GM18511 (cell line): ENCODE results near the gene TASL.
A peak's percentile ranks its signal among the peaks of the same experiment; 100 is the strongest.
"Not testable (repeated sequence)": the region's sequence is repeated elsewhere in the genome, so short reads cannot be mapped to it uniquely, and the experiment has no call there.

ENCODE experiments used
- ATAC-seq: cut with Tn5 transposase; IDR thresholded peaks from one replicate; pipeline ENCODE4 v1.9.1; 2021; ENCODE audit warnings: mild to moderate bottlenecking, moderate library complexity; ENCODE audit not compliant: unreplicated experiment

The TASL gene

DNA sequence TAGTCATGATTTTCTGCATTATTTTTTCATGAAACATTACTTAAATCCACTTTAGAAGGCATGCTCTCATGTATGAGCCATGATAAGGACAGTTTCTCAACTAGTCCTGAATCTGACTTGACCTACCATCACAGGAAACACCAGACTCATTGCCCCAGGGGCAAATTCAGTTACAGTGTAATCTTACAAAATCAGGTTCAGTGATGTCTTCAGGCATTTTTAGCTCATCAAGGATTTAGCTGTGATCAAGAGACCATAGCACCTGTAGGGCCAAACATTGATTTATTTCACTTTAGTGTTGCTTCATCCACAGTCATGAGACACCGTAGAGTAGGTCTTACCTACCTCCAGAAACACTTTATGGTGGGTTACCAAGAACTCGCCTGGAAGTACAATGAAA is 3.1 kb upstream of the TASL start:
- ATAC-seq: no peak

DNA sequence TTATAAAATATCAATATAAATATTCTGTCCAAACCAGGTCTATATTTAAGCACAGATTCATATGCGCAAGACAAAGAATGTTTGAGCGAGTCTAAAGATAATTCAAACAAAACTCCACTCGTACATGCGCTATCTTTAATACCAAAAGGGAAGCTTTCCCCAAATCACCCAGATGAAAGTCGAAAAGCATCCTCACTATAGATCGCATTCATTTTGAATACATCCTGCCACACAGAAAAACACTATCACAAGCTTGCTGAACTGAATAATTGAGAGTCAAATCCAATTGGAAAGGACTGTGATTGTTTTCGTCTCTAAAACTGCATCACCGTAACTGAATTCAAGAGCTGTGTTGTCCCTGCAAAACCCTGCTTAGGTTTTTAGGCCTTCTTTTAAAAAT is 685 bp downstream of the TASL start:
- no peak for ATAC-seq

DNA sequence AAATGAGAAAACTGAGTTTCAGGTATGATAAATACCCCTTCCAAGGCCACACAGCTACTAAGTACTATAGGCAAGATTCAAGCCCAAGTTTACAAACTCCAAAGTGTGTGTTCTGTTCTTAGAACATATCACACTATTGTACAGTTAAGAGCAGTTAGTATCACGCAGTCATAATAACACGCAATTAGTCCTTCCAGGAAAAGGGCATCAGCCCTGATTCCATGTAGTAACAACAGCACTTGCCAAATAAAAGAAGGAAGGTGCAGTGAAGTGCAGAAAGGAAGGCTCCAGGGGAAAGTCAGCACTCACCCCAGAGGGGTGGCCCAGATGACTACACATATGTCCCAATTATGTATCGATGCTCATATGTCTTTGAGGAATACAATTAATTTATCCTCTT is 4.4 kb downstream of the TASL start:
- no peak for ATAC-seq

DNA sequence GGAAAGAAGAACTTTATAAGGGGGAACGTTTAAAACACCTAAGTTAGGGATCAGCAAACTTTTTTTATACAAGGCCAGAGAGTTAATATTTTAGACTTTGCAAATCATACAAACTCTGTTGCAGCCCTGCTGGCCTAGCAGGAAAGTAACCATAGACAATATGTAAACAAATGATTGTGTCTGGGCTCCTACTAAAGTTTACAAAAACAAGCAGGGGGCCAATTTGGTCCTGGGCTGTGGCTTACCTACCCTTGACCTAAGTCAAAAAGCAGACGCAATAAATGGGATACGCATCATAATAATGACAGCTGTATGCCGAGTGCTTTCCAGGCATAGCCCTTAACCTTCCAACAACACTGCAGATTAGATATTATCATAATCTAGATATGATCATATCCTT is 4.9 kb downstream of the TASL start:
- no peak for ATAC-seq

DNA sequence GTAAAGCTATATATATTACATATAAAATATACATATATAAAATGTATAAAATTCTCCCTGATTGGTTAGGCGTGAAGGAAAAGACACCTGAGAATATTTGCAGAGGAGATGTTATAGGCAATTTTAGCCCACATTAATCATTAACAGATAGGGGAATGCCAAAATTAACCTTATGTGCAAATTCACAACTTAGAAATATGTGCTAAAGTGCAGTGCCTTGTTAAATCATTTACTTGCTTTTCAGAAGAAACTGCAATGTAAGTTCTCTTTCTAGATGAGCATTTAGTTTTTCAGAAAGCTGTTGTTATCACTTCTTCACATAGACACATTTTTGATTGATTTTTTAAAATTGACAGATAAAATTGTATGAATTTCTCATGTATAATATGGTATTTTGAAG is 5.6 kb downstream of the TASL start:
- peak; percentile 42 for ATAC-seq

DNA sequence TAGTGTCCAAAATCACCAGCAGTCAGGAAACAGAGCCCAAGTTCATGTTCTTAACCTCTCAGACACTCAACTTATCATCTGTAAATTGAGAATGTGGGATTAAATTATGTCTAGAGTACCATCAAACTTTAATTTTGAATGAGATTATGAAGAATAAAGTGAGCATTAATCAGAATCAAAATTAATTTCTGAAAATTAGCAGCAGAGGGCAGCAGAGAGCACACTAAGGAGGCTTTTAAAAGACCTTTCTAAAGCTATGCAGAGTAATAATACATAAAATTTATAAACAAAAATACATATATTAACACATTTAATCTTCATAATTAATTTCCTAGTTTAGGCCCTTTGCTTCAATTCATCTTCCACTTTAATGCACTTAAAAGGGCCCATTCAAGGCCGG is 7.1 kb downstream of the TASL start:
- no peak for ATAC-seq

DNA sequence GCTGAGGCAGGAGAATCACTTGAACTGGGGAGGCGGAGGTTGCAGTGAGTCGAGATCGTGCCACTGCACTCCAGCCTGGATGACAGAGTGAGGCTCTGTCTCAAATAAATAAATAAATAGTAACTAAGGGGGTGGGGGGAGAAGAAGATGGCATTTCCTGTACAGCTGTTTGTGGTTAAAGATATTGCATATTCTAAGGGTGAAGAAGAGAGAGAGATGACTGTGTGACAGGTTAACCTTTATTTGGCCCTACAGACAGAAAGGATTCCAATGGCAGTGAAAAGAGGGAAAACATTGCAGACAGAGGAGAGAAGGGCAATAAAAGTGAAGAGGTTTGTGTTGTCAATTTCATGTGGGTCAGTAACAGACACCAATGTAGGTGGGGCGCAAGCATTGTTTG is 9.4 kb downstream of the TASL start:
- peak; percentile 69 for ATAC-seq

DNA sequence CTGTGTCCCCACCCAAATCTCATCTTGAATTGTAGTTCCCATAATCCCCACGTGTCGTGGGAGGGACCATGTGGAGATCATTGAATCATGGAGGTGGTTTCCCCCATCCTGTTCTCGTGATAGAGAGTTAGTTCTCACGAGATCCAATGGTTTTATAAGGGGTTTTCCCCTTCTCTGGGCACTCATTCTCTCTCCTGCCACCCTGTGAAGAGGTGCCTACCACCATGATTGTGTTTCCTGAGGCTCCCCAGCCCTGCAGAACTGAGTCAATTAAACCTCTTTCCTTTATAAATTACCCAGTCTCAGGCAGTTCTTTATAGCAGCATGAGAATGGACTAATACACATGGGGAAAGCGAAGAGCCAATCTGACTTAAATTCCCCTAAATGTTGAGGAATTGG is 14.5 kb downstream of the TASL start:
- not testable (repeated sequence) for ATAC-seq

DNA sequence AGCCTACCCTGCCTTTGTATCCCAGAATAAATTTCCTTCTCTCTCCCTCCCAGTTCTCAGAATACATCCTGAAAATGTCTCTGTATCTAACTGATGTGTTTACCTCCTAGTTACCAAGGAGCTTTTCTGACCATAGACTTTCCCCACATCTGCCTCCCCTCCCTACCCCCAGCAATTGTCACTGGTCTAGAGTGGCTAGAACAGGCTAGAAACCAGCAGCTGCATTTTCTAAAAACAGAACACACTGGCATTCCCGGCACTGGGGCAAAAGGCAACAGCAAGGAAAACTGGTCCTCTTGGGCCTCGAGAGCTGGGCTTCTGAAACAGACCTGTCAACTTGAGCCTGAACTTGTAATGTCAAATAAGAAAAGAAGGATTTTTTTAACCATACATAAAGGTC is 16.4 kb downstream of the TASL start:
- no peak for ATAC-seq

DNA sequence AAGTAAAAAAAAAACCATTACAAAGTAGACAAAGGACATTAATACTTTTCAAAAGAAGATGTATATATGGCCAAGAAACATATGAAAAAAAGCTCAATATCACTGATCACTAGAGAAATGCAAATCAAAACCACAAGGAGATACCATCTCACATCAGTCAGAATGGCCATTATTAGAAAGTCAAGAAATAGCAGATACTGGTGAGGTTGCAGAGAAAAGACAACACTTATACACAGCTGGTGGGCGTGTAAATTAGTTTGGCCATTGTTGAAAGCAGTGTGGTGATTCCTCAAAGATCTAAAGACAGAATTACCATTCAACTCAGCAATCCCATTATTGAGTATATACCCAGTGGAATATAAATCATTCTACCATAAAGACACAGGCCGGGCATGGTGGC is 39.3 kb downstream of the TASL start:
- ATAC-seq: peak; percentile 78

DNA sequence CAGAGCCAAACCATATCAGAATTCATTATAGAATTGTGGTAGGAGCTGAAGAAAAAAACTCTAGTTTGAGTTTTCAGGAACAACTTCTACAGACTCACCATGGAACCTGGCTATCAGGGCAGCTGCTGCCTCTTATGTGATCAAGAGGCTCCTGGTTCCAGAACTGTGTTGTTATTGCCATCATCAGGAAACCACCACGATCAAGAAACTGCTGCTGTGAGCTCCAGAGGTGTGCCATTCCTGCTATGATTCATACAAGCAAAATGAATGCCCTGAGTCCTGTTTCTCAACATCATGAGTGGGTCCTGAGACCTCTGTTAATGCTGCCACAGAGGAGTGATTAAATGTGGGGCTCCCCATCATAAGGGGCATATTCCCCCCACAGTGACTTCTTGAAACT is 43.7 kb downstream of the TASL start:
- peak; percentile 34 for ATAC-seq

DNA sequence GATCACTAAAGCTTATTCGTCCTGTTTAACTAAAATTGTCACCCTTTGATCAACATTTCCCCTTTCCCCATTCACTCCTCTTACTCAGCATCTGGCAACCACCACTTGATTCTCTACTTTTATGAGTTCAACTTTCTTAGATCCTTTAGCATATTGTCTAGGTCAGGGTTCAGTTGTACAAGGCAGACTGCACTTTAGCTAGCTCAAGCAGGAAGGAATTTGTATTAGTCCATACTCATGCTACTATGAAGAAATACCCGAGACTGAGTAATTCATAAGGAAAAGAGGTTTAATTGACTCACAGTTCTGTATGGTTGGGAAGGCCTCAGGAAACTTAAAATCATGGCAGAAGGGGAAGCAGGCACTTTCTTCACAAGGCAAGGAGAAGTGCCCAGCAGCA is 44.3 kb downstream of the TASL start:
- no peak for ATAC-seq

DNA sequence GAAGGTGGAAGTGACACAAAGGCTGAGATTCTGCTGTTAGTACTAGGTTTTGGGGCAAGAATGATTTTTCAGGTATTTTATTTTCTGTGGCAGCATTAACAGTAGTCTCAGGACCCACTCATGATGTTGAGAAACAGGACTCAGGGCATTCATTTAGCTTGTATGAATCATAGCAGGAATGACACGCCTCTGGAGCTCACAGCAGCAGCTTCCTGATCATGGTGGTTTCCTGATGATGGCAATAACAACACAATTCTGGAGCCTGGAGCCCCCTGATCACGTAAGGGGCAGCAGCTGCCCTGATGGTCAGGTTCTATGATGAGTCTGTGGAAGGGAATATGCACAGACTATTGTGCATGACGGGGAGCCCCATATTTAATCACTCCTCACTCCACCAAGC is 47.0 kb downstream of the TASL start:
- no peak for ATAC-seq

DNA sequence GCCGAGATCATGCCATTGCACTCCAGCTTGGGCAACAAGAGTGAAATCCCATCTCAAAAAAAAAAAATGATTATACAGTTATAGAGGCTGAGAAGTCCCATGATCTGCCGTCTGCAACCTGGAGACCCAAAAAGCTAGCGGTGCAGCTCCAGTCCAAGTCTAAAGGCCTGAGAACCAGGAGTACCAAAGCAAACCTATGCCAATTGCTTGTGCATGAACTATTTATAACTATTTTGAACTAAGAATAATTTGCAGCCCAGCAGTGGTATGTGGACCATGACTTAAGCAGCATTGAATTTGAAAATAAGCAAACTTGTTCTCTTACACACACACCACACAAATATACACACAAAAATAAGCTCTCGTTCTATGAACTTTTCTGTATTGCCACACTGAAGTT is 51.8 kb downstream of the TASL start:
- ATAC-seq: no peak

DNA sequence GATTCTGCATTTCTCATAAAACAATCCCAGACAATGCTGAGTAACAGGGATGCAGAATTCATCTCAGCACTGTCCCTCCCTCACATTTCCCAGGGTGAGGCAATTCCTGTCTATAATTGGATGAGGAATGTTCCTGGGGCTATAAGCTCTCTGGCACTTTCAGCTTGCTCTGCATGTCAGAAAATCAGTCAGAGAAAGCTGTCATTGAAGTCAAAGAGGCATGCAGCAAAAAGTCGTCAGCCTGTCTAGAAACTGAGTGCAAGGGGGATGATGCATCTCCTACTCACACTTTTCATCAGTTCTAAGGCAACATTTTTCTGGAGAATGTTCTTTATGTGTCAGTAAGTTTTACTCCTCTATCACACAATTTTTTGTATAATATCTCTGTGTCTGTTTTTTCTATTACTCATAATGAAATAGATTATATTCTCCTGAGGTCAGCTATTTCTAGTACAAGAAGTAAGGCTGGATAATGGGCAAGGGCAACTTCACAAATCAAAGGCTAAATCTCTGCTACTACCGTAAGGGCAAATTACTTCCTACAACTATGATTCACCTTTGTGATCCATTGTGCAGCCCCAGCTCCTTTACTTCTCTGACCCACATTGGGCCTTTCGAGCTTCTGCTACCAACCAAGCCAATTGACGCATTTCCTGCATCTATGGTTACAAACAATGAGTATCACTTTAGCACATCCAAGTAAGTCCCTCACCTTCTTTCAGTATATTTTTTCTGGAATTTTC is 56.0 kb downstream of the TASL start:
- ATAC-seq: no peak

DNA sequence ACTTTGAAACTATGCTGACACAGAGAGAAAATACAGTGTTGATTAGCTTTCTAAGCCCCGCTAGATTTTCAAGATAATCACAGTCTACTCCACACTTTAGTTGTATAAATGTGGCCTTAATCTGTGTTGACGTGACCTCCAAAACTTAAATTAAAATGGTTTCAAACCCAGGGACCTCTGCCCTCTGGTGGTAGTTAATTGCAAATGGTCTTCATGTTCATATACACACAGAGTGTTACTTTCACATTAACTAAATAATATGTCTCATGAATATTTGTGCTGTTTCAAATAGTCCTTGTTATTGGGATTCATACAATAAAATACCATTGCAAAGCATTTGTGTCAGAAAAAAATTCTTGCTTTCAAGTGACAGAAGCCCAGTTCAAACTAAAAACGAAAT is 64.3 kb downstream of the TASL start:
- peak; percentile 77 for ATAC-seq
